ENCODE measurements around the gene KLF16. TPM values are rescaled to one million over a fixed set of nuclear protein-coding genes. Genes with fewer than 3 reads are reported as not detected.
"Not testable (repeated sequence)": the region's sequence is repeated elsewhere in the genome, so short reads cannot be mapped to it uniquely, and the experiment has no call there.

The KLF16 gene
- total RNA-seq, 2 experiments from 2014 or later, result 26.5 to 29.8 TPM

GRCh38 chr19:1904860-1905109 is 41.4 kb upstream of the KLF16 start:
- Mint-ChIP-seq H3K4me3 (peak overlapping the region; percentile 89), H3K27ac (peak overlapping the region; percentile 85), H3K9me3 (ENCODE audit: insufficient read depth) (no peaks in the 10 kb centered on the region), H3K4me1 (ENCODE audit: low read depth) (peaks cover 46% of the 10 kb centered on the region), H3K36me3 (ENCODE audit: low read depth) (peaks cover 7% of the 10 kb centered on the region), H3K27me3 (ENCODE audit: low read depth) (no peaks in the 10 kb centered on the region)
- ATAC-seq (no peak), DNase-seq (no peak)
- POLR2A ChIA-PET, result interaction anchor here (1.0 to 1.7 kb wide), 2 partner anchors 20 to 30 kb away, joined by 3 to 7 read pairs; no protein-coding TSS in a partner anchor
- CTCF ChIA-PET, result no interaction called here

- H3K36me3 Mint-ChIP-seq (ENCODE audit: low read depth), result peaks cover 5% of the 10 kb centered on the region
- ChIA-PET CTCF (interaction anchor here (1.4 kb wide), 2 partner anchors 27 to 38 kb away, joined by 3 to 4 read pairs; no protein-coding TSS in a partner anchor), POLR2A (interaction anchor here (0.9 to 1.1 kb wide), 3 partner anchors 18 to 151 kb away, joined by 3 to 4 read pairs (median 4); partner anchors contain the start of gene ABHD17A)
- peak overlapping the region; percentile 52 for H3K27ac Mint-ChIP-seq
- no peaks in the 10 kb centered on the region for H3K27me3 Mint-ChIP-seq (ENCODE audit: low read depth)
- DNase-seq, result no peak
- H3K9me3 Mint-ChIP-seq (ENCODE audit: insufficient read depth), result no peaks in the 10 kb centered on the region
- no peak for ATAC-seq
- H3K4me1 Mint-ChIP-seq (ENCODE audit: low read depth), result peaks cover 38% of the 10 kb centered on the region
- no peak overlapping the region for H3K4me3 Mint-ChIP-seq
Measured at GRCh38 chr19:1902923-1903322, 39.5 kb upstream of the KLF16 start.

GRCh38 chr19:1901940-1902404 is 38.6 kb upstream of the KLF16 start:
- CTCF ChIA-PET, result no interaction called here
- DNase-seq (no peak), ATAC-seq (no peak)
- no peaks in the 10 kb centered on the region for H3K9me3 Mint-ChIP-seq (ENCODE audit: insufficient read depth)
- POLR2A ChIA-PET, result interaction anchor here (0.9 to 1.2 kb wide), 2 partner anchors 19 to 152 kb away, joined by 3 read pairs; no protein-coding TSS in a partner anchor
- H3K4me1 Mint-ChIP-seq (ENCODE audit: low read depth), result peaks cover 42% of the 10 kb centered on the region
- no peak overlapping the region for H3K27ac Mint-ChIP-seq
- H3K36me3 Mint-ChIP-seq (ENCODE audit: low read depth), result peaks cover 5% of the 10 kb centered on the region
- H3K27me3 Mint-ChIP-seq (ENCODE audit: low read depth), result no peaks in the 10 kb centered on the region
- no peak overlapping the region for H3K4me3 Mint-ChIP-seq

- Mint-ChIP-seq H3K27me3 (ENCODE audit: low read depth) (no peaks in the 10 kb centered on the region), H3K4me3 (peak overlapping the region; percentile 84), H3K4me1 (ENCODE audit: low read depth) (peaks cover 45% of the 10 kb centered on the region), H3K9me3 (ENCODE audit: insufficient read depth) (no peaks in the 10 kb centered on the region), H3K36me3 (ENCODE audit: low read depth) (no peaks in the 10 kb centered on the region), H3K27ac (peak overlapping the region; percentile 99)
- CTCF ChIA-PET, result interaction anchor here (0.7 to 3.4 kb wide), 6 partner anchors 9 to 32 kb away, joined by 3 to 24 read pairs (median 4); no protein-coding TSS in a partner anchor
- DNase-seq (no peak), ATAC-seq (no peak)
- POLR2A ChIA-PET, result interaction anchor here (0.6 to 3.7 kb wide), 6 partner anchors 9 to 46 kb away, joined by 3 to 29 read pairs (median 10); partner anchors contain the start of genes ABHD17A, ADAT3 and SCAMP4
Measured at GRCh38 chr19:1896508-1896907, 33.1 kb upstream of the KLF16 start.

DNA sequence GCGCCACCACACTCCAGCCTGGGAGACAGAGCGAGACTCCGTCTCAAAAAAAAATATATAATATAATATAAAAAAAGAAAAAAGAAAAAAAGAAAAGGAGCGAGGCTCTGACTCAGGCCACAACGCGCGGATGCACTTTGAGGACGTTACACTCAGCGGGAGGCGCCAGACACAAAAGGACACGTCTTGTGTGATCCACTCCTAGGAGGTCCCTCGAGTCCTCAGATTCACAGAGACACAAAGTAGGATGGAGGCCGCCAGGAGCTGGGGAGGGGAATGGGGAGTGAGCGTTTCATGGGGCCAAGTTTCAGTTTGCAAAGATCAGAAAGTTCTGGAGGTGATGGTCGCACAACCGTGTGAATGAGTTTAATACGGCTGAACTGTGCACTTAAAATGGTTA is 30.4 kb upstream of the KLF16 start:
- CTCF ChIA-PET, result interaction anchor here (1.3 kb wide), 1 partner anchor 29 kb away, joined by 4 read pairs; no protein-coding TSS in a partner anchor
- Mint-ChIP-seq H3K36me3 (ENCODE audit: low read depth) (no peaks in the 10 kb centered on the region), H3K4me3 (no peak overlapping the region), H3K4me1 (ENCODE audit: low read depth) (peaks cover 48% of the 10 kb centered on the region), H3K27ac (no peak overlapping the region), H3K9me3 (ENCODE audit: insufficient read depth) (no peaks in the 10 kb centered on the region), H3K27me3 (ENCODE audit: low read depth) (no peaks in the 10 kb centered on the region)
- DNase-seq (no peak), ATAC-seq (no peak)
- POLR2A ChIA-PET, result interaction anchor here (1.7 kb wide), 1 partner anchor 8 kb away, joined by 7 read pairs; the partner anchor contains the start of gene ABHD17A

- ATAC-seq, result no peak
- H3K4me1 Mint-ChIP-seq (ENCODE audit: low read depth), result peaks cover 31% of the 10 kb centered on the region
Measured at GRCh38 chr19:1889907-1890306, 26.5 kb upstream of the KLF16 start.

GRCh38 chr19:1888385-1888784 is 25.0 kb upstream of the KLF16 start:
- Mint-ChIP-seq H3K4me3 (no peak overlapping the region), H3K4me1 (ENCODE audit: low read depth) (peaks cover 31% of the 10 kb centered on the region), H3K36me3 (ENCODE audit: low read depth) (peaks cover 14% of the 10 kb centered on the region), H3K27me3 (ENCODE audit: low read depth) (no peaks in the 10 kb centered on the region), H3K27ac (no peak overlapping the region), H3K9me3 (ENCODE audit: insufficient read depth) (no peaks in the 10 kb centered on the region)
- DNase-seq (no peak), ATAC-seq (no peak)
- CTCF ChIA-PET, result interaction anchor here (1.3 kb wide), 1 partner anchor 9 kb away, joined by 3 read pairs; no protein-coding TSS in a partner anchor
- POLR2A ChIA-PET, result no interaction called here

More at GRCh38 chr19:1889907-1890306, 26.5 kb upstream of the KLF16 start:
- H3K9me3 Mint-ChIP-seq (ENCODE audit: insufficient read depth), result no peaks in the 10 kb centered on the region
- H3K27me3 Mint-ChIP-seq (ENCODE audit: low read depth), result no peaks in the 10 kb centered on the region
- peak overlapping the region; percentile 7 for H3K27ac Mint-ChIP-seq
- H3K4me3 Mint-ChIP-seq, result no peak overlapping the region
- POLR2A ChIA-PET, result interaction anchor here (1.2 kb wide), 1 partner anchor 15 kb away, joined by 3 read pairs; no protein-coding TSS in a partner anchor
- DNase-seq, result no peak
- CTCF ChIA-PET, result no interaction called here
- no peaks in the 10 kb centered on the region for H3K36me3 Mint-ChIP-seq (ENCODE audit: low read depth)

DNA sequence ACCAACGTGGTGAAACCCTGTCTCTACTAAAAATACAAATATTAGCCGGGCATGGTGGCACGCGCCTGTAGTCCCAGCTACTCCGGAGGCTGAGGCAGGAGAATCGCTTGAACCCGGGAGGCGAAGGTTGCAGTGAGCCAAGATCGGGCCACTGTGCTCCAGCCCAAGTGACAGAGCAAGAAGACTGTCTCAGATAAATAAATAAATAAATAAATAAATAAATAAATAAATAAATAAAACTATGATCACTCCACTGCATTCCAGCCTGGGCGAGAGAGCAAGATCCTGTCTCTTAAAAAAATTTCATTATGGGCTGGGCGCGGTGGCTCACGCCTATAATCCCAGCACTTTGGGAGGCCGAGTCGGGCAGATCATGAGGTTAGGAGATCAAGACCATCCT is 23.0 kb upstream of the KLF16 start:
- ChIA-PET CTCF (interaction anchor here (0.7 to 1.5 kb wide), 2 partner anchors 9 to 11 kb away, joined by 3 to 9 read pairs; no protein-coding TSS in a partner anchor), POLR2A (interaction anchor here (2.2 to 3.0 kb wide), 2 partner anchors 8 to 11 kb away, joined by 7 to 26 read pairs; no protein-coding TSS in a partner anchor)
- ATAC-seq; H3K9me3 Mint-ChIP-seq (ENCODE audit: insufficient read depth); H3K27me3 Mint-ChIP-seq (ENCODE audit: low read depth); DNase-seq; H3K27ac Mint-ChIP-seq; H3K4me3 Mint-ChIP-seq: not testable (repeated sequence)
- Mint-ChIP-seq H3K4me1 (ENCODE audit: low read depth) (peaks cover 43% of the 10 kb centered on the region), H3K36me3 (ENCODE audit: low read depth) (peaks cover 28% of the 10 kb centered on the region)

DNA sequence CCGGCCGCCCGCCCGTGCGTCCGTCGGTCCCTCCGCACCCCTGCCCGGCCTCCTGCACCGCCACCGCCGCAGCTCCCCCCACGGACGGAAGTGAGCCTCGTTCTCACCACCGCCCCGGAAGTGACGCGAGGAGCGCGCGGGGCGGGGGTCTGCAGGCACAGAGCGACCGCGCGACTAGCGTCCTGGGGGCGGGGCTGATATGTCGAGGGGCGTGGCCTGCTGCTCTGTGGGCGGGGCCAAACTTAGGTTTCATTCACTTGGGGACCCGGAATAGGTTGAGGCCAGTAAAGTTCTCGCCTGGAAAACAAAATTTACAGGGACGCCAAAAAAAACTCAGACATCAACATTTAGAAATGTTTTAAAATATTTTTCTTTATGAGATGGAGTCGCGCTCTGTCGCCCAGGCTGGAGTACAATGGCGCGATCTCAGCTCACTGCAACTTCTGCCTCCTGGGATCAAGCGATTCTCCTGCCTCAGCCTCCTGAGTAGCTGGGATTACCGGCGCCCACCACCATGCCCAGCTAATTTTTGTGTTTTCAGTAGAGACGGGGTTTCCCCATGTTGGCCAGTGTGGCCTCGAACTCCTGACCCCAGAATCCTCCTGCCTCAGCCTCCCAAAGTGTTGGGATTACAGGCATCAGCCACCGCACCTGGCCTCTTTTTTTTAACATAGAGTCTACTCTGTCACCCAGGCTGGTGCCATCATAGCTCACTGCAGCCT is 22.2 kb upstream of the KLF16 start, which contains the start of gene ABHD17A:
Gene ABHD17A, minus strand, starts transcription at position 99 of the 722 bp plus-strand sequence. CDS start 3,930 bp downstream, outside the sequence.
- not testable (repeated sequence) for H3K27me3 Mint-ChIP-seq (ENCODE audit: low read depth); H3K9me3 Mint-ChIP-seq (ENCODE audit: insufficient read depth)
- ChIA-PET CTCF (interaction anchor here (0.7 to 1.5 kb wide), 3 partner anchors 10 to 21 kb away, joined by 3 to 9 read pairs (median 4); no protein-coding TSS in a partner anchor), POLR2A (interaction anchor here (0.8 to 3.0 kb wide), 7 partner anchors 9 to 166 kb away, joined by 3 to 26 read pairs (median 7); partner anchors contain the start of gene MKNK2)
- DNase-seq (peak; percentile 96), ATAC-seq (peak; percentile 62)
- peak within 1 kb of the TSS; percentile 93 for H3K4me3 Mint-ChIP-seq
- peak within 1 kb of the TSS; percentile 95 for H3K27ac Mint-ChIP-seq
- peaks cover 47% of the 10 kb centered on the region for H3K4me1 Mint-ChIP-seq (ENCODE audit: low read depth)
- H3K36me3 Mint-ChIP-seq (ENCODE audit: low read depth), result peaks cover 28% of the 10 kb centered on the region

DNA sequence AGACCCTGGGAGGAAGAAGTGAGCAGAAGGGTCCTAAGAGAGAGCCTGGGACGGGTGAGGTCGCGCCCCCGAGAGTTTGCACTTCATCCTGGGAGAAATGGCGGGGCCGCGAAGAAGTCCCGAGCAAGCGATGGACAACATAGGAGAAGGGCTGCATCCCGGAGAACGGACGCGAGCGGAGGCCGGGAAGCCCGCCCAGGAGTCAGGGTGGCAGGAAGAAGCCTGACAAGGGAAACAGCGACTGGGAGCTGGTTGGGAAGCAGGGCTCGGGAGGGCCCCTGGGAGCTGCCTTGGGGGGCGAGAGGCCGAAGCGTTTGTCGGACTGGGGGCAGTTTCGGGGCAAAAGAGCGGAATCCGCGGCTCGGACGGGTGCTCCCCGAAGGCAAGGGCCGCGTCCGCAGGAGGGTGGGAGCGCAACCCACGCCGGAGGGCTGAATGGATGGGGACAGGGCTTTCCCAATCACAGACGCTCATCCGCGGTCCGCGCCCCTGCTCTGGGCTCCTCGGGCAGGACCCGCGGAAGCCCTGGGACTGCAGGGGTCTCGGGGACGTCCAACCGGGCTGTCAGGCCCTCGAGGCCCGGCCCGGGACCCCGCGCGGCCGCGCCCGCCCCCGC is 21.4 kb upstream of the KLF16 start:
- CTCF ChIA-PET, result interaction anchor here (0.8 to 1.5 kb wide), 2 partner anchors 13 to 20 kb away, joined by 4 to 9 read pairs; no protein-coding TSS in a partner anchor
- POLR2A ChIA-PET, result interaction anchor here (0.8 to 3.0 kb wide), 8 partner anchors 9 to 167 kb away, joined by 3 to 26 read pairs (median 6); partner anchors contain the start of gene MKNK2
- peak; percentile 9 for ATAC-seq
- Mint-ChIP-seq H3K27ac (peak overlapping the region; percentile 95), H3K27me3 (ENCODE audit: low read depth) (no peaks in the 10 kb centered on the region), H3K4me3 (peak overlapping the region; percentile 93), H3K36me3 (ENCODE audit: low read depth) (peaks cover 36% of the 10 kb centered on the region), H3K4me1 (ENCODE audit: low read depth) (peaks cover 50% of the 10 kb centered on the region), H3K9me3 (ENCODE audit: insufficient read depth) (no peaks in the 10 kb centered on the region)
- no peak for DNase-seq

- Mint-ChIP-seq H3K27me3 (ENCODE audit: low read depth) (no peaks in the 10 kb centered on the region), H3K4me1 (ENCODE audit: low read depth) (peaks cover 50% of the 10 kb centered on the region), H3K27ac (peak overlapping the region; percentile 95), H3K4me3 (peak overlapping the region; percentile 93), H3K9me3 (ENCODE audit: insufficient read depth) (no peaks in the 10 kb centered on the region), H3K36me3 (ENCODE audit: low read depth) (peaks cover 36% of the 10 kb centered on the region)
- POLR2A ChIA-PET, result interaction anchor here (0.7 to 3.0 kb wide), 10 partner anchors 8 to 167 kb away, joined by 3 to 26 read pairs (median 6); partner anchors contain the start of gene MKNK2
- CTCF ChIA-PET, result interaction anchor here (3.2 kb wide), 1 partner anchor 19 kb away, joined by 22 read pairs; no protein-coding TSS in a partner anchor
- ATAC-seq (peak; percentile 23), DNase-seq (peak; percentile 61)
Measured at GRCh38 chr19:1884291-1884718, 20.9 kb upstream of the KLF16 start.
